Brain microvascular endothelial cell (primary cell): ENCODE results near the gene DLK2.

ENCODE experiments used
- DNase-seq: peaks from one replicate; pipeline ENCODE4 v3.0.0-alpha.2; 2020
- H3K27ac ChIP-seq: fragments of 250-450 bp; sonication (Bioruptor Pico); 2 replicates; pipeline ENCODE4 v1.5.1; 2020; ENCODE audit warnings: mild to moderate bottlenecking, moderate library complexity
- H3K27me3 ChIP-seq: fragments of 250-450 bp; sonication (Bioruptor Pico); replicated peaks from 2 replicates; pipeline ENCODE4 v1.5.1; 2020; ENCODE audit warnings: mild to moderate bottlenecking
- H3K36me3 ChIP-seq: fragments of 250-450 bp; sonication (Bioruptor Pico); replicated peaks from 2 replicates; pipeline ENCODE4 v1.5.1; 2020; ENCODE audit warnings: mild to moderate bottlenecking
- H3K4me3 ChIP-seq: 2 replicates; pipeline ENCODE4 v1.5.1; 2011; ENCODE audit warnings: low read depth, mild to moderate bottlenecking, control low read depth, low read length, moderate library complexity
- in situ Hi-C: cut with HindIII; loops from 2 replicates; pipeline ENCODE4 v1.10.0; 2017; ENCODE audit warnings: low sequenced_read_pairs, low pct_ligation_motif_present
- TF ChIP-seq, protein P1 (sequence below): IDR thresholded peaks from 2 replicates; pipeline ENCODE4 v1.5.1; 2011; ENCODE audit warnings: low read depth, mild to moderate bottlenecking, moderate library complexity, low read length, control low read depth, inconsistent platforms; ENCODE audit errors: missing control alignments

The DLK2 gene

DNA sequence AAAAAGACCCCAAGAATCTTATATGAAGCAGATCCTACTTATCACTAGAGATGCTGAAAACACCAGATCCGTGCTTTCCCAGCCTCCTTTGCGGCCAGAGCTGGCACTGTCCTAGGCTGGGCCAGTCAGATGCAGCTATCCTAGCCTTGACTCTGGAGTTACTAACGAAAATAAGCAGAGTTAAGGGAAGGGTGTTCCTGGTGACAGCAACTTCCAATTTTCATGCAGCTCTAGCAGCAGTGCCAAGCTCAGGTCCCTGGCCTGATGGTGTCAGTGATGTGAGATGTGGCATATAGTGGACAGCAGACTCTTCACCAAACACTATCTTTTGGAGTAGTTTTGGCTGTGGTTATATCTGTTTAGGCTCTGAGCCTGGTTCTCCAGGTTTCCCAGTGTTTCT, 53.6 kb downstream of the DLK2 start:
- TF ChIP-seq, protein P1, sequence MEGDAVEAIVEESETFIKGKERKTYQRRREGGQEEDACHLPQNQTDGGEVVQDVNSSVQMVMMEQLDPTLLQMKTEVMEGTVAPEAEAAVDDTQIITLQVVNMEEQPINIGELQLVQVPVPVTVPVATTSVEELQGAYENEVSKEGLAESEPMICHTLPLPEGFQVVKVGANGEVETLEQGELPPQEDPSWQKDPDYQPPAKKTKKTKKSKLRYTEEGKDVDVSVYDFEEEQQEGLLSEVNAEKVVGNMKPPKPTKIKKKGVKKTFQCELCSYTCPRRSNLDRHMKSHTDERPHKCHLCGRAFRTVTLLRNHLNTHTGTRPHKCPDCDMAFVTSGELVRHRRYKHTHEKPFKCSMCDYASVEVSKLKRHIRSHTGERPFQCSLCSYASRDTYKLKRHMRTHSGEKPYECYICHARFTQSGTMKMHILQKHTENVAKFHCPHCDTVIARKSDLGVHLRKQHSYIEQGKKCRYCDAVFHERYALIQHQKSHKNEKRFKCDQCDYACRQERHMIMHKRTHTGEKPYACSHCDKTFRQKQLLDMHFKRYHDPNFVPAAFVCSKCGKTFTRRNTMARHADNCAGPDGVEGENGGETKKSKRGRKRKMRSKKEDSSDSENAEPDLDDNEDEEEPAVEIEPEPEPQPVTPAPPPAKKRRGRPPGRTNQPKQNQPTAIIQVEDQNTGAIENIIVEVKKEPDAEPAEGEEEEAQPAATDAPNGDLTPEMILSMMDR, result no peak

More for the DNA sequence above, 53.6 kb downstream of the DLK2 start:
- H3K27ac ChIP-seq, result no peak overlapping the region
- in situ Hi-C loops, result no loop called here
- H3K4me3 ChIP-seq, result no peak overlapping the region
- DNase-seq, result no peak
- no peaks in the 10 kb centered on the region for H3K27me3 ChIP-seq
- no peaks in the 10 kb centered on the region for H3K36me3 ChIP-seq
